H1 (cell line): Measurements from ENCODE around the gene RAB6D. TPM values are rescaled to one million over a fixed set of nuclear protein-coding genes. Genes with fewer than 3 reads are reported as not detected.

Experiments
- CTCF ChIA-PET: fragments of 300-600 bp; sonication (Branson Sonifier 250); formaldehyde crosslinking; loops from one replicate; lab custom pipeline; 2021; ENCODE audit not compliant: partially characterized antibody; lab: Charles Lee
- POLR2A ChIA-PET: fragments of 300-600 bp; sonication (Branson Sonifier 250); formaldehyde crosslinking; loops from one replicate; lab custom pipeline; 2021; ENCODE audit warnings: inconsistent platforms; ENCODE audit not compliant: partially characterized antibody; lab: Charles Lee
- DNase-seq, 2 experiments: peaks; one replicate each; pipeline versions ENCODE4 v3.0.0 to v3.0.0-alpha.2; 2010 to 2022; ENCODE audit warnings: low spot score in 2 of 2, low read depth in 1 of 2, mixed read lengths in 1 of 2
- FAIRE-seq: peaks from 2 replicates; lab custom pipeline; 2011; peaks lifted over from hg19 to GRCh38; lab: Jason Lieb, UNC
- H2AFZ ChIP-seq: 2 replicates; pipeline ENCODE4 v1.8.1; 2012; ENCODE audit warnings: low read length, inconsistent platforms
- H2AK5ac ChIP-seq: 2 replicates; pipeline ENCODE4 v1.6.1; 2013; ENCODE audit warnings: low read depth, low read length
- H2BK120ac ChIP-seq: replicated peaks from 2 replicates; pipeline ENCODE3; 2013; ENCODE audit warnings: low read depth, low read length, inconsistent platforms
- H2BK12ac ChIP-seq: 2 replicates; pipeline ENCODE4 v1.6.1; 2013; ENCODE audit warnings: low read depth, low read length
- H2BK15ac ChIP-seq: 2 replicates; pipeline ENCODE4 v1.6.1; 2013; ENCODE audit warnings: low read length
- H2BK20ac ChIP-seq: 2 replicates; pipeline ENCODE4 v1.6.1; 2013; ENCODE audit warnings: low read length
- H2BK5ac ChIP-seq: 2 replicates; pipeline ENCODE4 v1.6.1; 2013; ENCODE audit warnings: low read depth, low read length
- H3K14ac ChIP-seq: 2 replicates; pipeline ENCODE4 v1.6.1; 2013; ENCODE audit warnings: inconsistent platforms; ENCODE audit not compliant: insufficient read length
- H3K18ac ChIP-seq: 2 replicates; pipeline ENCODE4 v1.6.1; 2013; ENCODE audit warnings: low read length; ENCODE audit errors: extremely low read depth
- H3K23ac ChIP-seq: 2 replicates; pipeline ENCODE4 v1.6.1; 2013; ENCODE audit warnings: inconsistent platforms; ENCODE audit not compliant: insufficient read length
- H3K23me2 ChIP-seq: 2 replicates; pipeline ENCODE4 v1.6.1; 2013; ENCODE audit warnings: low read depth, low read length
- H3K27ac ChIP-seq: 2 replicates; pipeline ENCODE4 v1.6.1; 2011; ENCODE audit warnings: low read depth, low read length, inconsistent platforms
- H3K27me3 ChIP-seq, 4 experiments: replicated peaks in 1 of 4; 1 replicate in 1 of 4; 2 replicates in 3 of 4; pipeline versions ENCODE4 v1.6.1 to v1.8.1; 2011 to 2013; ENCODE audit warnings: low read length in 3 of 4, mild to moderate bottlenecking in 3 of 4, inconsistent platforms in 2 of 4, mixed read lengths in 2 of 4, moderate library complexity in 1 of 4; ENCODE audit not compliant: control insufficient read depth in 3 of 4, insufficient read depth in 3 of 4; ENCODE audit errors: extremely low read depth in 1 of 4
- H3K36me3 ChIP-seq, 4 experiments: 2 replicates each; pipeline versions ENCODE4 v1.6.1 to v1.8.1; 2011 to 2013; ENCODE audit warnings: mild to moderate bottlenecking in 4 of 4, low read length in 3 of 4, moderate library complexity in 2 of 4, control low read depth in 1 of 4, inconsistent platforms in 1 of 4; ENCODE audit not compliant: insufficient read depth in 4 of 4, control insufficient read depth in 2 of 4
- H3K4ac ChIP-seq: replicated peaks from 2 replicates; pipeline ENCODE3; 2013; ENCODE audit warnings: low read length, low read depth, mixed read lengths, inconsistent platforms; ENCODE audit not compliant: insufficient read length
- H3K4me1 ChIP-seq, 4 experiments: replicated peaks in 1 of 4; 1 replicate in 1 of 4; 2 replicates in 3 of 4; pipeline versions ENCODE4 v1.6.1 to v1.8.1; 2011 to 2013; ENCODE audit warnings: low read length in 3 of 4, inconsistent platforms in 2 of 4, mixed read lengths in 1 of 4; ENCODE audit not compliant: insufficient read depth in 4 of 4, control insufficient read depth in 3 of 4
- H3K4me2 ChIP-seq, 2 experiments: 2 replicates each; pipeline versions ENCODE4 v1.6.1 to v1.8.1; 2011 to 2013; ENCODE audit warnings: low read depth in 2 of 2, low read length in 2 of 2, control low read depth in 1 of 2, inconsistent platforms in 1 of 2, mild to moderate bottlenecking in 1 of 2; ENCODE audit not compliant: insufficient read depth in 1 of 2
- H3K4me3 ChIP-seq, 4 experiments: fragments of 200-600, 300-600 bp in 1 of 4; sonication (generic), shearing (Covaris generic), sonication (Bioruptor Twin) in 1 of 4; 2 replicates each; pipeline versions ENCODE4 v1.5.1 to v1.8.1; 2011 to 2016; ENCODE audit warnings: low read length in 4 of 4, low read depth in 3 of 4, control low read depth in 2 of 4, inconsistent platforms in 2 of 4, mild to moderate bottlenecking in 2 of 4, mixed read lengths in 1 of 4, moderate library complexity in 1 of 4; ENCODE audit not compliant: insufficient read depth in 2 of 4; ENCODE audit errors: extremely low read depth in 1 of 4
- H3K56ac ChIP-seq: replicated peaks from 2 replicates; pipeline ENCODE3; 2013; ENCODE audit warnings: low read depth, mild to moderate bottlenecking, mixed read lengths, low read length, inconsistent platforms; ENCODE audit not compliant: insufficient read length
- H3K79me1 ChIP-seq: 2 replicates; pipeline ENCODE4 v1.6.1; 2013; ENCODE audit warnings: low read depth, low read length, control low read depth
- H3K79me2 ChIP-seq, 2 experiments: 2 replicates each; pipeline versions ENCODE4 v1.6.1 to v1.8.1; 2012 to 2013; ENCODE audit warnings: low read length in 2 of 2, mild to moderate bottlenecking in 2 of 2, inconsistent platforms in 1 of 2; ENCODE audit not compliant: insufficient read depth in 2 of 2, control insufficient read depth in 1 of 2
- H3K9ac ChIP-seq, 4 experiments: replicated peaks in 1 of 4; 1 replicate in 1 of 4; 2 replicates in 3 of 4; pipeline versions ENCODE4 v1.6.1 to v1.8.1; 2011 to 2013; ENCODE audit warnings: low read depth in 3 of 4, low read length in 3 of 4, control low read depth in 2 of 4, mild to moderate bottlenecking in 2 of 4, moderate library complexity in 2 of 4, inconsistent platforms in 1 of 4; ENCODE audit errors: extremely low read depth in 1 of 4
- H3K9me3 ChIP-seq, 2 experiments: 2 replicates each; pipeline versions ENCODE4 v1.6.1 to v1.8.1; 2012 to 2013; ENCODE audit warnings: mild to moderate bottlenecking in 2 of 2, moderate library complexity in 2 of 2, control low read depth in 1 of 2, inconsistent platforms in 1 of 2, low read depth in 1 of 2, low read length in 1 of 2, mixed read lengths in 1 of 2; ENCODE audit not compliant: insufficient read depth in 2 of 2
- H4K20me1 ChIP-seq, 2 experiments: replicated peaks in 1 of 2; 2 replicates each; pipeline versions ENCODE3 to v1.8.1; 2011 to 2013; ENCODE audit warnings: inconsistent platforms in 2 of 2, low read length in 2 of 2, mild to moderate bottlenecking in 1 of 2; ENCODE audit not compliant: insufficient read depth in 2 of 2, control insufficient read depth in 1 of 2
- H4K5ac ChIP-seq: 2 replicates; pipeline ENCODE4 v1.6.1; 2013; ENCODE audit warnings: low read length, low read depth, mixed read lengths, inconsistent platforms; ENCODE audit not compliant: insufficient read length
- H4K8ac ChIP-seq: 2 replicates; pipeline ENCODE4 v1.8.0; 2013; ENCODE audit warnings: mild to moderate bottlenecking, moderate library complexity, low read length, inconsistent platforms; ENCODE audit not compliant: insufficient read depth; ENCODE audit errors: extremely low read depth
- H4K91ac ChIP-seq: replicated peaks from 2 replicates; pipeline ENCODE3; 2013; ENCODE audit warnings: low read length, mixed read lengths, inconsistent platforms; ENCODE audit not compliant: insufficient read length
- CREB1 ChIP-seq: IDR thresholded peaks from 2 replicates; pipeline ENCODE4 v1.6.1; 2012; ENCODE audit warnings: inconsistent platforms
- JUN ChIP-seq: IDR thresholded peaks from 2 replicates; pipeline ENCODE4 v1.6.1; 2011; ENCODE audit warnings: low read depth, mild to moderate bottlenecking, improper control_type of control experiment, low read length
- KDM5A ChIP-seq: fragments of 200-600 bp; IDR thresholded peaks from 2 replicates; pipeline ENCODE4 v1.7.1; 2012; ENCODE audit warnings: mild to moderate bottlenecking, low read length, inconsistent platforms, mixed read lengths
- polyA plus RNA-seq, 7 experiments: library from polyadenylated mRNA; depleted of rRNA in 3 of 7; stranded (reverse) in 5 of 7; unstranded in 2 of 7; fragments of >200 nt in 5 of 7; fragments of 200-250 nt in 2 of 7; gene quantifications; 1 replicate in 5 of 7; 2 replicates in 1 of 7; 4 replicates in 1 of 7; pipeline versions ENCODE4 v1.2.1 to v1.2.3, GENCODE V29; 2011 to 2013; ENCODE audit warnings: missing spikeins in 2 of 7, mixed read lengths in 2 of 7
- total RNA-seq: library from RNA; stranded (reverse); fragmentation: NEBNext Ultra II Directional; extraction: Animal tissue kit (Norgen Biotek cat#: 25700); gene quantifications from 2 replicates; pipeline ENCODE4 v1.2.1, GENCODE V29; 2021

The RAB6D gene
- total and polyA plus RNA-seq, 2 of the 8 experiments (the other 6 are each of a cell fraction or from before 2014, with no cell fraction given): 0.05 to 0.22 TPM

DNA sequence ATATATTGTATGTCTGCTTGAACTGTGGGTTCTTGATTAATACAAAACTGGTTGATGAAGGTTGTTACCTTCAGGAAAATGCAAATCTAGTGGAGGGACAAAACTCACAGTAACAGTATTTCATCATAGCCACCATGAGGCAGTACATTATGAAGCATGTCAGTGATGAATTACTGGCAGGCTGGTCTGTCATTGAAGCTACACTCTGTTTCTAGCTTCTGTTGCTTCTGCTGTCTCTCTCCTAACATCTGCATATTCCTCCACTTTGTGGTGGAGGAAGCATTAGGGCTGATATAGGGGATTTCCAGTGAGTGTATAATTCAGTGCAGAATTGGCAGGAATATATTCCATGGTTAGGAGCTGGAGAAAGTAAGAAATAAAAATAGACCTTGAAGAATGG is 44.2 kb upstream of the RAB6D start:
- H3K36me3 ChIP-seq: no peaks in the 10 kb centered on the region
- no peak overlapping the region for H3K27ac ChIP-seq
- H3K4ac ChIP-seq: no peak overlapping the region
- H3K4me3 ChIP-seq: no peak overlapping the region
- no peak overlapping the region for H3K23ac ChIP-seq
- POLR2A ChIA-PET: no interaction called here
- no peak overlapping the region for H3K56ac ChIP-seq
- no peak overlapping the region for H3K14ac ChIP-seq
- H3K9me3 ChIP-seq: no peaks in the 10 kb centered on the region
- no peak overlapping the region for H4K8ac ChIP-seq
- TF ChIP-seq KDM5A: no peak
- no peak for TF ChIP-seq JUN
- no peak for TF ChIP-seq CREB1
- H4K20me1 ChIP-seq: no peaks in the 10 kb centered on the region
- no peak overlapping the region for H4K5ac ChIP-seq
- FAIRE-seq (no peak), DNase-seq (no peak)
- no peak overlapping the region for H3K18ac ChIP-seq
- H2BK12ac ChIP-seq: no peak overlapping the region
- no peak overlapping the region for H2BK20ac ChIP-seq
- no peak overlapping the region for H2BK120ac ChIP-seq
- H2BK5ac ChIP-seq: no peak overlapping the region
- no peak overlapping the region for H4K91ac ChIP-seq
- no peaks in the 10 kb centered on the region for H3K4me1 ChIP-seq
- H2AK5ac ChIP-seq: no peak overlapping the region
- H3K4me2 ChIP-seq: no peak overlapping the region
- no peak overlapping the region for H2BK15ac ChIP-seq
- H3K9ac ChIP-seq: no peak overlapping the region
- H3K79me2 ChIP-seq: no peaks in the 10 kb centered on the region
- no peaks in the 10 kb centered on the region for H3K27me3 ChIP-seq
- no peaks in the 10 kb centered on the region for H3K23me2 ChIP-seq
- no peaks in the 10 kb centered on the region for H3K79me1 ChIP-seq
- CTCF ChIA-PET: interaction anchor here (0.9 to 1.0 kb wide), 2 partner anchors 19 to 255 kb away, joined by 3 to 6 read pairs; no protein-coding TSS in a partner anchor
- no peak overlapping the region for H2AFZ ChIP-seq
